ACC112 (cell line): Measurements from ENCODE around the gene MAP2.

Experiments
- H2AFZ ChIP-seq: fragments of 200-600 bp; sonication (generic); one replicate; pipeline ENCODE4 v1.6.0; 2017; ENCODE audit warnings: antibody characterized with exemption, low read length; ENCODE audit not compliant: unreplicated experiment
- H3K27ac ChIP-seq: fragments of 200-600 bp; sonication (generic); 2 replicates; pipeline ENCODE4 v1.5.1; 2014; ENCODE audit warnings: low read depth, mild to moderate bottlenecking, antibody characterized with exemption, low read length, moderate library complexity
- H3K27me3 ChIP-seq: fragments of 200-600 bp; sonication (generic); 2 replicates; pipeline ENCODE4 v1.6.1; 2014; ENCODE audit warnings: mild to moderate bottlenecking, antibody characterized with exemption, low read length, moderate library complexity, mixed read lengths; ENCODE audit not compliant: insufficient read depth
- H3K36me3 ChIP-seq: fragments of 200-600 bp; sonication (generic); 2 replicates; pipeline ENCODE4 v1.6.1; 2016; ENCODE audit warnings: mild to moderate bottlenecking, antibody characterized with exemption, low read length, moderate library complexity, mixed read lengths; ENCODE audit not compliant: insufficient read depth
- H3K4me1 ChIP-seq: fragments of 200-600 bp; sonication (generic); one replicate; pipeline ENCODE4 v1.6.1; 2016; ENCODE audit warnings: low read length, mixed read lengths; ENCODE audit not compliant: insufficient read depth, unreplicated experiment, control insufficient read depth
- H3K4me3 ChIP-seq: fragments of 200-600 bp; sonication (generic); 2 replicates; pipeline ENCODE4 v1.5.1; 2014; ENCODE audit warnings: mild to moderate bottlenecking, low read depth, low read length
- H3K79me2 ChIP-seq: fragments of 200-600 bp; sonication (generic); one replicate; pipeline ENCODE4 v1.6.0; 2016; ENCODE audit warnings: low read length; ENCODE audit not compliant: control insufficient read depth, unreplicated experiment, insufficient read depth

The MAP2 gene

GRCh38 chr2:209753020-209753419, 329.2 kb downstream of the MAP2 start:
- H3K79me2 ChIP-seq = no peaks in the 10 kb centered on the region
- peaks cover 34% of the 10 kb centered on the region for H3K27me3 ChIP-seq
- H2AFZ ChIP-seq = no peak overlapping the region
- H3K27ac ChIP-seq = no peak overlapping the region
- no peaks in the 10 kb centered on the region for H3K36me3 ChIP-seq
- H3K4me3 ChIP-seq = no peak overlapping the region
- H3K4me1 ChIP-seq = no peaks in the 10 kb centered on the region

DNA sequence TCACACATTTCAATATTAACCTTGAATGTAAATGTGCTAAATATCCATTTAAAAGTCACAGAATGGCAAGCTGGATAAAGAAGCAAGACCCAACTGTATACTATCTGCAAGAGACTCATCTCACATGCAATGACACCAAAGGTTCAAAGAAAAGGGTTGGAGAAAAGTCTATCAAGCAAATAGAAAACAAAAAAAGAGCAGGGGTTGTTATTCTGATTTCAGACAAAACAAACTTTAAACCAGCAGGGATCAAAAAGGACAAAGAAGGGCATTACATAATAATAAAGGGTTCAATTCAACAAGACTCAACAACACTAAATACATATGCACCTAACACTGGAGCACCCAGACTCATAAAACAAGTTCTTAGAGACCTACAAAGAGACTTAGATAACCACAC, 333.3 kb downstream of the MAP2 start:
- H3K4me1 ChIP-seq = peaks cover 5% of the 10 kb centered on the region
- H2AFZ ChIP-seq = no peak overlapping the region
- no peaks in the 10 kb centered on the region for H3K36me3 ChIP-seq
- no peak overlapping the region for H3K27ac ChIP-seq
- no peak overlapping the region for H3K4me3 ChIP-seq
- H3K79me2 ChIP-seq = no peaks in the 10 kb centered on the region
- H3K27me3 ChIP-seq = peaks cover 43% of the 10 kb centered on the region

GRCh38 chr2:209761566-209761965, 337.7 kb downstream of the MAP2 start:
- Histone ChIP-seq H3K27me3 (peaks cover 28% of the 10 kb centered on the region), H3K79me2 (no peaks in the 10 kb centered on the region), H3K4me1 (peaks cover 13% of the 10 kb centered on the region), H3K4me3 (no peak overlapping the region), H3K27ac (no peak overlapping the region), H2AFZ (no peak overlapping the region), H3K36me3 (no peaks in the 10 kb centered on the region)

- no peak overlapping the region for H3K27ac ChIP-seq
- H3K4me1 ChIP-seq = peaks cover 13% of the 10 kb centered on the region
- H2AFZ ChIP-seq = no peak overlapping the region
- peaks cover 28% of the 10 kb centered on the region for H3K27me3 ChIP-seq
- H3K4me3 ChIP-seq = no peak overlapping the region
- no peaks in the 10 kb centered on the region for H3K36me3 ChIP-seq
- H3K79me2 ChIP-seq = no peaks in the 10 kb centered on the region
Observed at GRCh38 chr2:209762563-209762962, 338.7 kb downstream of the MAP2 start.

DNA sequence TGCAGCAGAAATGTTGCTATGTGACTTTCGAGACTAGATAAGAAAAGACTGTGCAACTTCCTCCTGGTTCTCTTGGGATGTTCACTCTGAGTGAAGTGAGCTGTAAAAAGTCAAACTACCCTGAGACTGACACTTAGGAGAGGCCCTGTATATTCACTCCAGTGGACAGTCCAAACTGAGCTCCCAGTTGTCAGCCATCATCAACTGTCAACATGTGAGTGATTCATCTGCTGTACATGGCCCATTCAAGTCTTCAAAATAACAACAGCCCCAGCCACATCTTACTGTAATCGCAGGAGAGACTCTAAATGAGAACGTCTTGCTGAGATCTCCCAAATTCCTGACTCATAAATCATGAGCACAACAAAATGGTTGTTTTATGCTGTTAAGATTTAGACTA, 339.3 kb downstream of the MAP2 start:
- Histone ChIP-seq H3K4me3 (no peak overlapping the region), H2AFZ (no peak overlapping the region), H3K36me3 (no peaks in the 10 kb centered on the region), H3K27ac (no peak overlapping the region), H3K27me3 (peaks cover 28% of the 10 kb centered on the region), H3K79me2 (no peaks in the 10 kb centered on the region), H3K4me1 (peaks cover 13% of the 10 kb centered on the region)

- Histone ChIP-seq H2AFZ (no peak overlapping the region), H3K4me3 (no peak overlapping the region), H3K79me2 (no peaks in the 10 kb centered on the region), H3K27me3 (peaks cover 42% of the 10 kb centered on the region), H3K27ac (no peak overlapping the region), H3K36me3 (no peaks in the 10 kb centered on the region), H3K4me1 (peaks cover 8% of the 10 kb centered on the region)
Observed at GRCh38 chr2:209766613-209767012, 342.8 kb downstream of the MAP2 start.

- Histone ChIP-seq H3K27me3 (peaks cover 42% of the 10 kb centered on the region), H2AFZ (no peak overlapping the region), H3K27ac (no peak overlapping the region), H3K4me3 (no peak overlapping the region), H3K4me1 (peaks cover 6% of the 10 kb centered on the region), H3K79me2 (no peaks in the 10 kb centered on the region), H3K36me3 (no peaks in the 10 kb centered on the region)
Observed at GRCh38 chr2:209767316-209767715, 343.5 kb downstream of the MAP2 start.

- Histone ChIP-seq H3K36me3 (no peaks in the 10 kb centered on the region), H3K27me3 (peaks cover 55% of the 10 kb centered on the region), H2AFZ (no peak overlapping the region), H3K4me3 (no peak overlapping the region), H3K79me2 (no peaks in the 10 kb centered on the region), H3K4me1 (no peaks in the 10 kb centered on the region), H3K27ac (no peak overlapping the region)
Observed at GRCh38 chr2:209768557-209768956, 344.7 kb downstream of the MAP2 start.

- Histone ChIP-seq H3K36me3 (no peaks in the 10 kb centered on the region), H3K4me3 (peak within 1 kb of the TSS; percentile 64), H3K27me3 (peaks cover 80% of the 10 kb centered on the region), H2AFZ (peak within 1 kb of the TSS; percentile 66), H3K4me1 (no peaks in the 10 kb centered on the region), H3K79me2 (no peaks in the 10 kb centered on the region), H3K27ac (no peak within 1 kb of the TSS)
Observed at GRCh38 chr2:209771474-209772289, 347.8 kb downstream of the MAP2 start, which contains the start of gene UNC80. Gene UNC80, plus strand, starts transcription at chr2:209771832. Its CDS starts 241 bp downstream, at chr2:209772073.

GRCh38 chr2:209772290-209772685, 348.4 kb downstream of the MAP2 start:
- H3K79me2 ChIP-seq = no peaks in the 10 kb centered on the region
- H3K4me1 ChIP-seq = no peaks in the 10 kb centered on the region
- no peak overlapping the region for H3K27ac ChIP-seq
- peak overlapping the region; percentile 64; the same call in 1 of the 2 replicates for H3K4me3 ChIP-seq
- H3K36me3 ChIP-seq = no peaks in the 10 kb centered on the region
- peaks cover 80% of the 10 kb centered on the region for H3K27me3 ChIP-seq
- no peak overlapping the region for H2AFZ ChIP-seq

- Histone ChIP-seq H3K79me2 (no peaks in the 10 kb centered on the region), H3K36me3 (no peaks in the 10 kb centered on the region), H3K4me1 (no peaks in the 10 kb centered on the region), H3K4me3 (no peak overlapping the region), H3K27ac (no peak overlapping the region), H2AFZ (no peak overlapping the region), H3K27me3 (peaks cover 80% of the 10 kb centered on the region)
Observed at GRCh38 chr2:209773377-209773776, 349.5 kb downstream of the MAP2 start.
